ENCODE results near the gene HPSE2.
"Not testable (repeated sequence)": the region's sequence is repeated elsewhere in the genome, so short reads cannot be mapped to it uniquely, and the experiment has no call there.

The HPSE2 gene

DNA sequence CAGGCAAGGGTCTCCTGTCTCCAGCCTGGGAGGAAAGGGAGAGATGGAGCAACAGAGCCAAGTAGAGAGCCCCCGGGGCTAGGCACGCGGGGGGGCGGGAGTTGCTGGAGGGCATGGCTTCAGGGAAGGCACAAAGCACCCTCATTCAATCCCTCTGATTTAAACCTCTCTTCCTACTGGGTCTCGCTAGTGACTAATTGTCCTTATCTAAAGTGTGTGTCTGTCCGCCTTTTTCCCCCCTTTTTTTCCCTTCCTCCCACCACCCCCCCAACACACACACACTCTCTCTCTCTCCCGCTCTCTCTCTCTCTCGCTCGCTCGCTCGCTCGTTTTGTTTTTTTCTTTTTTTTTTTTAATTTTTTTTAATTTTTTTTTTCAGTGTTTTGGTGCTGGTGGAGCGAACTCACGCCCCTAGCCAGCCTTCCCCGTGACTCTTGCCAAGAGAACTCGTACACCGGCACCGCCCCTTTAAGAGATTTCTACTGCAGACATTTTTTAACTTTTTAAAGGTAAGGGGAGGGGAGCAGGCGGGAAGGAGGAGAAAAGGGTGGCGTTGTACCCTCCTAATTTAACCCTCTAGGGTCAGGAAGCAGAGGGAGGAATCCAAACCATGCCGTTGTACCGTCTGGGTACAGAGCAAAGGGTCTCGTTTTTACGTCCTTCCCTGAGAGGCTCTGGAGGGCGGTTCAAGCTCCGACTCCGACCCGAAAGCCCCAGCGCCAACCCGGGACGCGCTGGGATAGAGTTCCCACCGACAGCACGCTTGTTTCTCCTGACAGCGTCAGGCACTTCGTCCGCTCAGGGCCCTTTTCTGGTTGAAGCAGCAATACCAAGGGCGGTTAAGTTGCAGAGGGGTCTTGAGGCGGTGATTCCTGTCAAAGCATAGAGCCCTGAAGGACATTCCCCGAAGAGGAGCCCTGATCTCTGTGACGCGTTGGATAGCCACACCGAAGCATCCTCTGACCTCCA lies at the start of gene HPSE2:
TSS of gene HPSE2 (minus strand) at position 195 of the 969 bp plus-strand sequence.
- Histone ChIP-seq H3K4me1 (ENCODE audit: control insufficient read depth, insufficient read depth, low read length) (no peaks in the 10 kb centered on the region), H3K27ac (ENCODE audit: low read length) (no peak within 1 kb of the TSS), H3K9me3 (ENCODE audit: control insufficient read depth, insufficient read depth, low read length) (no peaks in the 10 kb centered on the region), H3K4me3 (ENCODE audit: low read length) (peak within 1 kb of the TSS; percentile 22; the same call in 1 of the 2 replicates), H3K27me3 (ENCODE audit: control insufficient read depth, insufficient read depth, low read length) (peaks cover 55% of the 10 kb centered on the region), H3K36me3 (ENCODE audit: control insufficient read depth, insufficient read depth, low read length) (no peaks in the 10 kb centered on the region; the same call in 1 of the 2 replicates)
- no peak for DNase-seq (ENCODE audit: low read depth, low spot score)
- WGBS (ENCODE audit: insufficient coverage, insufficient read length): no CpG with 5 or more reads among the region's 43 CpGs

DNA sequence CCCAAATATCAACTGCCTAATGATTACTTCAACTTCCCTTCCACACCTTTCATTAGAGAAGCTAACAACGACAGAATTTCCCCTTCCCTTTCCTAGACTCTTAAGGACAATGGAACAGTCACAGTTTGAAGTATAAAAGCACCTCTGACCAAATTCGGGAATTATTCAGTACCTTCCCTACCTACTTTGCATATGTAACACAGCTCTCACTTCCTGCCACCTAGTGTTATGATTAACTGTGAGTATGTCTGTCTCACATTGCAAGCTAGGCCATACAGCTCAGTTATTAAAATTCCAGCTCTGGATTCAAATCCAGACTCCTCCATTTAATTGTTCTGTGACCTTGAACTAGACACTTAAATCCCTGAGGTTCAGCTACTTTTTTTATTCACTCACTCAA lies 44.8 kb upstream of the HPSE2 start:
- Histone ChIP-seq H3K4me3 (ENCODE audit: low read length) (no peak overlapping the region), H3K36me3 (ENCODE audit: control insufficient read depth, insufficient read depth, low read length) (no peaks in the 10 kb centered on the region), H3K9me3 (ENCODE audit: control insufficient read depth, insufficient read depth, low read length) (no peaks in the 10 kb centered on the region), H3K4me1 (ENCODE audit: control insufficient read depth, insufficient read depth, low read length) (no peaks in the 10 kb centered on the region), H3K27ac (ENCODE audit: low read length) (no peak overlapping the region), H3K27me3 (ENCODE audit: control insufficient read depth, insufficient read depth, low read length) (no peaks in the 10 kb centered on the region)
- WGBS (ENCODE audit: insufficient coverage, insufficient read length): no CpG with 5 or more reads among the region's 2 CpGs
- DNase-seq (ENCODE audit: low read depth, low spot score): no peak

GRCh38 chr10:99279626-99280111 lies 44.0 kb upstream of the HPSE2 start:
- DNase-seq (ENCODE audit: low read depth, low spot score): no peak
- Histone ChIP-seq H3K27me3 (ENCODE audit: control insufficient read depth, insufficient read depth, low read length) (no peaks in the 10 kb centered on the region), H3K36me3 (ENCODE audit: control insufficient read depth, insufficient read depth, low read length) (no peaks in the 10 kb centered on the region), H3K4me1 (ENCODE audit: control insufficient read depth, insufficient read depth, low read length) (no peaks in the 10 kb centered on the region), H3K9me3 (ENCODE audit: control insufficient read depth, insufficient read depth, low read length) (no peaks in the 10 kb centered on the region), H3K4me3 (ENCODE audit: low read length) (no peak overlapping the region), H3K27ac (ENCODE audit: low read length) (no peak overlapping the region)
- no CpG with 5 or more reads among the region's 1 CpG for WGBS (ENCODE audit: insufficient coverage, insufficient read length)

GRCh38 chr10:99276848-99277486 lies 41.3 kb upstream of the HPSE2 start:
- Histone ChIP-seq H3K4me1 (ENCODE audit: control insufficient read depth, insufficient read depth, low read length) (no peaks in the 10 kb centered on the region), H3K36me3 (ENCODE audit: control insufficient read depth, insufficient read depth, low read length) (no peaks in the 10 kb centered on the region), H3K27me3 (ENCODE audit: control insufficient read depth, insufficient read depth, low read length) (no peaks in the 10 kb centered on the region), H3K4me3 (ENCODE audit: low read length) (no peak overlapping the region), H3K9me3 (ENCODE audit: control insufficient read depth, insufficient read depth, low read length) (no peaks in the 10 kb centered on the region), H3K27ac (ENCODE audit: low read length) (no peak overlapping the region)
- no CpG with 5 or more reads among the region's 6 CpGs for WGBS (ENCODE audit: insufficient coverage, insufficient read length)
- DNase-seq (ENCODE audit: low read depth, low spot score): peak; percentile 18

DNA sequence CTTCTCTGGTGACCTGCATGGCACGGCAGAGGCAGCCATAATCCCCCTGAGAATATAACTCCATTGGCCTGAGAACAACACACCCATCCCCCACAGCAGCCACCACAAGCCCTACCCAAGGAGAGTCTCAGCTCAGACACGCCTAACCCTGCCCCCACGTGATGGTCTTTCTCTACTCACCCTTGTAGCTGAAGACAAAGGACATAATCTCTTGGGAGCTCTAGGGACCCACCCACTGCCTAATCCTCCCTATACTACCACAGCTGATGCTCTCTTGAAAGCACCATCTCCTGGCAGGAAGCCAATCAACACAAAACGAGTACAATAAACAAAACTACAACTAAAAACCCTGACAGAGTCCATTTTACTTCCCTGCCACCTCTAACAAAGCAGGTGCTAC lies 30.7 kb upstream of the HPSE2 start:
- no peak for DNase-seq (ENCODE audit: low read depth, low spot score)
- WGBS (ENCODE audit: insufficient coverage, insufficient read length): no CpG with 5 or more reads among the region's 4 CpGs
- H3K36me3 ChIP-seq (ENCODE audit: control insufficient read depth, insufficient read depth, low read length): no peaks in the 10 kb centered on the region
- no peak overlapping the region for H3K4me3 ChIP-seq (ENCODE audit: low read length)
- peaks cover 2% of the 10 kb centered on the region; the same call in 1 of the 2 replicates for H3K4me1 ChIP-seq (ENCODE audit: control insufficient read depth, insufficient read depth, low read length)
- no peaks in the 10 kb centered on the region for H3K27me3 ChIP-seq (ENCODE audit: control insufficient read depth, insufficient read depth, low read length)
- no peak overlapping the region for H3K27ac ChIP-seq (ENCODE audit: low read length)
- no peaks in the 10 kb centered on the region; the same call in 1 of the 2 replicates for H3K9me3 ChIP-seq (ENCODE audit: control insufficient read depth, insufficient read depth, low read length)

GRCh38 chr10:99248824-99249223 lies 13.2 kb upstream of the HPSE2 start:
- H3K4me1 ChIP-seq (ENCODE audit: control insufficient read depth, insufficient read depth, low read length): no peaks in the 10 kb centered on the region
- DNase-seq (ENCODE audit: low read depth, low spot score): no peak
- WGBS (ENCODE audit: insufficient coverage, insufficient read length): no CpG with 5 or more reads among the region's 2 CpGs
- no peak overlapping the region for H3K27ac ChIP-seq (ENCODE audit: low read length)
- peaks cover 2% of the 10 kb centered on the region for H3K9me3 ChIP-seq (ENCODE audit: control insufficient read depth, insufficient read depth, low read length)
- no peaks in the 10 kb centered on the region for H3K36me3 ChIP-seq (ENCODE audit: control insufficient read depth, insufficient read depth, low read length)
- no peaks in the 10 kb centered on the region for H3K27me3 ChIP-seq (ENCODE audit: control insufficient read depth, insufficient read depth, low read length)
- H3K4me3 ChIP-seq (ENCODE audit: low read length): no peak overlapping the region

DNA sequence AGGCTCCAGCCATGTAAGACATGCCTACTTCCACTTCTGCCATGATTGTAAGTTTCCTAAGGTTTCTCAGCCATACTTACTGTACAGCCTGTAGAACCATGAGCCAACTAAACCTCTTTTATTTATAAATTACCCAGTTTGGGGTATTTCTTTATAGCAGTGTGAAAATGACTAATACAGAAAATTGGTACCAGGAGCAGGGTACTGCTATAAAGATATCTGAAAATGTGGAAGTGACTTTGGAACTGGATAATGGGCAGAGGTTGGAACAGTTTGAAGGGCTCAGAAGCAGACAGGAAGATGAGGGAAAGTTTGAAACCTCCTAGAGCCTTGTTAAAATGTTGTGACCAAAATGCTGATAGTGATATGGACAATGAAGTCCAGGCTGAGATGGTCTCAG lies 12.2 kb upstream of the HPSE2 start:
- H3K4me1 ChIP-seq (ENCODE audit: control insufficient read depth, insufficient read depth, low read length); H3K36me3 ChIP-seq (ENCODE audit: control insufficient read depth, insufficient read depth, low read length); H3K9me3 ChIP-seq (ENCODE audit: control insufficient read depth, insufficient read depth, low read length); H3K27me3 ChIP-seq (ENCODE audit: control insufficient read depth, insufficient read depth, low read length); DNase-seq (ENCODE audit: low read depth, low spot score); H3K27ac ChIP-seq (ENCODE audit: low read length); H3K4me3 ChIP-seq (ENCODE audit: low read length): not testable (repeated sequence)

GRCh38 chr10:99236627-99237309 lies 1.1 kb upstream of the HPSE2 start:
- no peak for DNase-seq (ENCODE audit: low read depth, low spot score)
- Histone ChIP-seq H3K36me3 (ENCODE audit: control insufficient read depth, insufficient read depth, low read length) (no peaks in the 10 kb centered on the region; the same call in 1 of the 2 replicates), H3K4me3 (ENCODE audit: low read length) (peak overlapping the region; percentile 22; the same call in 1 of the 2 replicates), H3K27me3 (ENCODE audit: control insufficient read depth, insufficient read depth, low read length) (peaks cover 48% of the 10 kb centered on the region), H3K27ac (ENCODE audit: low read length) (no peak overlapping the region), H3K4me1 (ENCODE audit: control insufficient read depth, insufficient read depth, low read length) (no peaks in the 10 kb centered on the region), H3K9me3 (ENCODE audit: control insufficient read depth, insufficient read depth, low read length) (no peaks in the 10 kb centered on the region)
- whole genome bisulfite sequencing (ENCODE audit: insufficient coverage, insufficient read length): no CpG with 5 or more reads among the region's 25 CpGs

GRCh38 chr10:99234791-99235657 lies 628 bp downstream of the HPSE2 start:
- Histone ChIP-seq H3K27me3 (ENCODE audit: control insufficient read depth, insufficient read depth, low read length) (peaks cover 58% of the 10 kb centered on the region), H3K4me3 (ENCODE audit: low read length) (peak overlapping the region; percentile 9; the same call in 1 of the 2 replicates), H3K27ac (ENCODE audit: low read length) (no peak overlapping the region), H3K9me3 (ENCODE audit: control insufficient read depth, insufficient read depth, low read length) (no peaks in the 10 kb centered on the region), H3K4me1 (ENCODE audit: control insufficient read depth, insufficient read depth, low read length) (no peaks in the 10 kb centered on the region), H3K36me3 (ENCODE audit: control insufficient read depth, insufficient read depth, low read length) (no peaks in the 10 kb centered on the region; the same call in 1 of the 2 replicates)
- no CpG with 5 or more reads among the region's 17 CpGs for WGBS (ENCODE audit: insufficient coverage, insufficient read length)
- DNase-seq (ENCODE audit: low read depth, low spot score): no peak
